ENCODE results near the gene PCNX2.

DNA sequence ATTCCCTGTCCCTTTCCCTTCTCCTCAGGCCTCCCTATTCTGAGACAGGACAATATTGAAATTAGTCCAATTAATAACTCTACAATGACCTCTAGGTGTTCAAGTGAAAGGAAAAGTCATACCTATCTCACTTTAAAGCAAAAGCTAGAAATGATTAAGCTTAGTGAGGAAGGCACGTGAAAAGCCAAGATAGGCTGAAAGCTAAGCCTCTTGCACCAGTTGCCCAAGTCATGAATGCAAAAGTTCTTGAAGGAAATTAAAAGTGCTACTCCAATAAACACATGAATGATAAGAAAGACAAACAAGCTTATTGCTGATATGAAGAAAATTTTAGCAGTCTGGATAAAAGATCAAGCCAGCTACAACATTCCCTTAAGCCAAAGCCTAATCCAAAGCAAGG, 28.2 kb upstream of the PCNX2 start:
- TF ChIP-seq, protein P1, sequence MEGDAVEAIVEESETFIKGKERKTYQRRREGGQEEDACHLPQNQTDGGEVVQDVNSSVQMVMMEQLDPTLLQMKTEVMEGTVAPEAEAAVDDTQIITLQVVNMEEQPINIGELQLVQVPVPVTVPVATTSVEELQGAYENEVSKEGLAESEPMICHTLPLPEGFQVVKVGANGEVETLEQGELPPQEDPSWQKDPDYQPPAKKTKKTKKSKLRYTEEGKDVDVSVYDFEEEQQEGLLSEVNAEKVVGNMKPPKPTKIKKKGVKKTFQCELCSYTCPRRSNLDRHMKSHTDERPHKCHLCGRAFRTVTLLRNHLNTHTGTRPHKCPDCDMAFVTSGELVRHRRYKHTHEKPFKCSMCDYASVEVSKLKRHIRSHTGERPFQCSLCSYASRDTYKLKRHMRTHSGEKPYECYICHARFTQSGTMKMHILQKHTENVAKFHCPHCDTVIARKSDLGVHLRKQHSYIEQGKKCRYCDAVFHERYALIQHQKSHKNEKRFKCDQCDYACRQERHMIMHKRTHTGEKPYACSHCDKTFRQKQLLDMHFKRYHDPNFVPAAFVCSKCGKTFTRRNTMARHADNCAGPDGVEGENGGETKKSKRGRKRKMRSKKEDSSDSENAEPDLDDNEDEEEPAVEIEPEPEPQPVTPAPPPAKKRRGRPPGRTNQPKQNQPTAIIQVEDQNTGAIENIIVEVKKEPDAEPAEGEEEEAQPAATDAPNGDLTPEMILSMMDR (tag by site-specific recombination; IDR thresholded peaks at IDR 0.05) = no peak
- TF ChIP-seq ZNF175 (tag by site-specific recombination; IDR thresholded peaks at IDR 0.05) (no peak), ZNF23 (tag by site-specific recombination; IDR thresholded peaks at IDR 0.05; ENCODE audit: borderline replicate concordance) (no peak), ZNF184 (tag by site-specific recombination; IDR thresholded peaks at IDR 0.05) (no peak), ZNF248 (tag by site-specific recombination; IDR thresholded peaks at IDR 0.05) (no peak), ZNF670 (tag by site-specific recombination; IDR thresholded peaks at IDR 0.05; ENCODE audit: low read depth) (no peak)
- TF ChIP-seq, protein P2, sequence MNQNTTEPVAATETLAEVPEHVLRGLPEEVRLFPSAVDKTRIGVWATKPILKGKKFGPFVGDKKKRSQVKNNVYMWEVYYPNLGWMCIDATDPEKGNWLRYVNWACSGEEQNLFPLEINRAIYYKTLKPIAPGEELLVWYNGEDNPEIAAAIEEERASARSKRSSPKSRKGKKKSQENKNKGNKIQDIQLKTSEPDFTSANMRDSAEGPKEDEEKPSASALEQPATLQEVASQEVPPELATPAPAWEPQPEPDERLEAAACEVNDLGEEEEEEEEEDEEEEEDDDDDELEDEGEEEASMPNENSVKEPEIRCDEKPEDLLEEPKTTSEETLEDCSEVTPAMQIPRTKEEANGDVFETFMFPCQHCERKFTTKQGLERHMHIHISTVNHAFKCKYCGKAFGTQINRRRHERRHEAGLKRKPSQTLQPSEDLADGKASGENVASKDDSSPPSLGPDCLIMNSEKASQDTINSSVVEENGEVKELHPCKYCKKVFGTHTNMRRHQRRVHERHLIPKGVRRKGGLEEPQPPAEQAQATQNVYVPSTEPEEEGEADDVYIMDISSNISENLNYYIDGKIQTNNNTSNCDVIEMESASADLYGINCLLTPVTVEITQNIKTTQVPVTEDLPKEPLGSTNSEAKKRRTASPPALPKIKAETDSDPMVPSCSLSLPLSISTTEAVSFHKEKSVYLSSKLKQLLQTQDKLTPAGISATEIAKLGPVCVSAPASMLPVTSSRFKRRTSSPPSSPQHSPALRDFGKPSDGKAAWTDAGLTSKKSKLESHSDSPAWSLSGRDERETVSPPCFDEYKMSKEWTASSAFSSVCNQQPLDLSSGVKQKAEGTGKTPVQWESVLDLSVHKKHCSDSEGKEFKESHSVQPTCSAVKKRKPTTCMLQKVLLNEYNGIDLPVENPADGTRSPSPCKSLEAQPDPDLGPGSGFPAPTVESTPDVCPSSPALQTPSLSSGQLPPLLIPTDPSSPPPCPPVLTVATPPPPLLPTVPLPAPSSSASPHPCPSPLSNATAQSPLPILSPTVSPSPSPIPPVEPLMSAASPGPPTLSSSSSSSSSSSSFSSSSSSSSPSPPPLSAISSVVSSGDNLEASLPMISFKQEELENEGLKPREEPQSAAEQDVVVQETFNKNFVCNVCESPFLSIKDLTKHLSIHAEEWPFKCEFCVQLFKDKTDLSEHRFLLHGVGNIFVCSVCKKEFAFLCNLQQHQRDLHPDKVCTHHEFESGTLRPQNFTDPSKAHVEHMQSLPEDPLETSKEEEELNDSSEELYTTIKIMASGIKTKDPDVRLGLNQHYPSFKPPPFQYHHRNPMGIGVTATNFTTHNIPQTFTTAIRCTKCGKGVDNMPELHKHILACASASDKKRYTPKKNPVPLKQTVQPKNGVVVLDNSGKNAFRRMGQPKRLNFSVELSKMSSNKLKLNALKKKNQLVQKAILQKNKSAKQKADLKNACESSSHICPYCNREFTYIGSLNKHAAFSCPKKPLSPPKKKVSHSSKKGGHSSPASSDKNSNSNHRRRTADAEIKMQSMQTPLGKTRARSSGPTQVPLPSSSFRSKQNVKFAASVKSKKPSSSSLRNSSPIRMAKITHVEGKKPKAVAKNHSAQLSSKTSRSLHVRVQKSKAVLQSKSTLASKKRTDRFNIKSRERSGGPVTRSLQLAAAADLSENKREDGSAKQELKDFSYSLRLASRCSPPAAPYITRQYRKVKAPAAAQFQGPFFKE (tag by site-specific recombination; IDR thresholded peaks at IDR 0.05; ENCODE audit: borderline replicate concordance) = no peak
- TF ChIP-seq, protein P3, sequence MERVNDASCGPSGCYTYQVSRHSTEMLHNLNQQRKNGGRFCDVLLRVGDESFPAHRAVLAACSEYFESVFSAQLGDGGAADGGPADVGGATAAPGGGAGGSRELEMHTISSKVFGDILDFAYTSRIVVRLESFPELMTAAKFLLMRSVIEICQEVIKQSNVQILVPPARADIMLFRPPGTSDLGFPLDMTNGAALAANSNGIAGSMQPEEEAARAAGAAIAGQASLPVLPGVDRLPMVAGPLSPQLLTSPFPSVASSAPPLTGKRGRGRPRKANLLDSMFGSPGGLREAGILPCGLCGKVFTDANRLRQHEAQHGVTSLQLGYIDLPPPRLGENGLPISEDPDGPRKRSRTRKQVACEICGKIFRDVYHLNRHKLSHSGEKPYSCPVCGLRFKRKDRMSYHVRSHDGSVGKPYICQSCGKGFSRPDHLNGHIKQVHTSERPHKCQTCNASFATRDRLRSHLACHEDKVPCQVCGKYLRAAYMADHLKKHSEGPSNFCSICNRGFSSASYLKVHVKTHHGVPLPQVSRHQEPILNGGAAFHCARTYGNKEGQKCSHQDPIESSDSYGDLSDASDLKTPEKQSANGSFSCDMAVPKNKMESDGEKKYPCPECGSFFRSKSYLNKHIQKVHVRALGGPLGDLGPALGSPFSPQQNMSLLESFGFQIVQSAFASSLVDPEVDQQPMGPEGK (tag by site-specific recombination; IDR thresholded peaks at IDR 0.05) = no peak
- TF ChIP-seq, protein P4, sequence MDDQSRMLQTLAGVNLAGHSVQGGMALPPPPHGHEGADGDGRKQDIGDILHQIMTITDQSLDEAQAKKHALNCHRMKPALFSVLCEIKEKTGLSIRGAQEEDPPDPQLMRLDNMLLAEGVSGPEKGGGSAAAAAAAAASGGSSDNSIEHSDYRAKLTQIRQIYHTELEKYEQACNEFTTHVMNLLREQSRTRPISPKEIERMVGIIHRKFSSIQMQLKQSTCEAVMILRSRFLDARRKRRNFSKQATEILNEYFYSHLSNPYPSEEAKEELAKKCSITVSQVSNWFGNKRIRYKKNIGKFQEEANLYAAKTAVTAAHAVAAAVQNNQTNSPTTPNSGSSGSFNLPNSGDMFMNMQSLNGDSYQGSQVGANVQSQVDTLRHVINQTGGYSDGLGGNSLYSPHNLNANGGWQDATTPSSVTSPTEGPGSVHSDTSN (CRISPR knock-in tag; IDR thresholded peaks at IDR 0.05) = no peak
